ENCODE measurements around the gene CCNL1. TPM values are rescaled to one million over a fixed set of nuclear protein-coding genes. Genes with fewer than 3 reads are reported as not detected.

The CCNL1 gene
- total RNA-seq, 1 experiment from 2014 or later: 313 TPM

- peak; percentile 15 for DNase-seq (ENCODE audit: low spot score)
Measured at GRCh38 chr3:157147099-157147803, 12.7 kb downstream of the CCNL1 start.

- no peak for DNase-seq (ENCODE audit: low spot score)
Measured at GRCh38 chr3:157145606-157146322, 14.2 kb downstream of the CCNL1 start.

- no peak for DNase-seq (ENCODE audit: low spot score)
Measured at GRCh38 chr3:157142315-157142714, 17.6 kb downstream of the CCNL1 start.

- DNase-seq (ENCODE audit: low spot score): no peak
Measured at GRCh38 chr3:157139938-157140534, 19.9 kb downstream of the CCNL1 start.

- peak; percentile 65 for DNase-seq (ENCODE audit: low spot score)
Measured at GRCh38 chr3:157136647-157137387, 23.1 kb downstream of the CCNL1 start.

GRCh38 chr3:157135671-157136396 is 24.1 kb downstream of the CCNL1 start:
- peak; percentile 50 for DNase-seq (ENCODE audit: low spot score)

GRCh38 chr3:157134620-157135191 is 25.2 kb downstream of the CCNL1 start:
- no peak for DNase-seq (ENCODE audit: low spot score)

- no peak for DNase-seq (ENCODE audit: low spot score)
Measured at GRCh38 chr3:157133434-157134320, 26.3 kb downstream of the CCNL1 start.

GRCh38 chr3:157132936-157133335 is 27.0 kb downstream of the CCNL1 start:
- DNase-seq (ENCODE audit: low spot score): no peak

- no peak for DNase-seq (ENCODE audit: low spot score)
Measured at GRCh38 chr3:157132341-157132740, 27.6 kb downstream of the CCNL1 start.

- DNase-seq (ENCODE audit: low spot score): peak; percentile 50
Measured at GRCh38 chr3:157131861-157132260, 28.1 kb downstream of the CCNL1 start.

GRCh38 chr3:157130467-157131251 is 29.3 kb downstream of the CCNL1 start:
- peak; percentile 98 for DNase-seq (ENCODE audit: low spot score)

GRCh38 chr3:157129803-157130466 is 30.0 kb downstream of the CCNL1 start:
- DNase-seq (ENCODE audit: low spot score): peak; percentile 87

GRCh38 chr3:157128771-157129681 is 30.9 kb downstream of the CCNL1 start:
- peak; percentile 97 for DNase-seq (ENCODE audit: low spot score)

- DNase-seq (ENCODE audit: low spot score): peak; percentile 85
Measured at GRCh38 chr3:157127831-157128767, 31.8 kb downstream of the CCNL1 start.

GRCh38 chr3:157127268-157127667 is 32.7 kb downstream of the CCNL1 start:
- peak; percentile 33 for DNase-seq (ENCODE audit: low spot score)
